GM08714 (cell line): Measurements from ENCODE around the gene TIMM22.

ENCODE experiments used
- H3K4me3 ChIP-seq: fragments of 200-500 bp; sonication (Bioruptor generic); 2 replicates; pipeline ENCODE4 v1.5.1; 2014; ENCODE audit warnings: mild to moderate bottlenecking, low read length, inconsistent platforms
- ZNF274 ChIP-seq: IDR thresholded peaks from 2 replicates; pipeline ENCODE4 v1.6.1; 2012; ENCODE audit warnings: mild to moderate bottlenecking, low read depth, low read length

The TIMM22 gene

DNA sequence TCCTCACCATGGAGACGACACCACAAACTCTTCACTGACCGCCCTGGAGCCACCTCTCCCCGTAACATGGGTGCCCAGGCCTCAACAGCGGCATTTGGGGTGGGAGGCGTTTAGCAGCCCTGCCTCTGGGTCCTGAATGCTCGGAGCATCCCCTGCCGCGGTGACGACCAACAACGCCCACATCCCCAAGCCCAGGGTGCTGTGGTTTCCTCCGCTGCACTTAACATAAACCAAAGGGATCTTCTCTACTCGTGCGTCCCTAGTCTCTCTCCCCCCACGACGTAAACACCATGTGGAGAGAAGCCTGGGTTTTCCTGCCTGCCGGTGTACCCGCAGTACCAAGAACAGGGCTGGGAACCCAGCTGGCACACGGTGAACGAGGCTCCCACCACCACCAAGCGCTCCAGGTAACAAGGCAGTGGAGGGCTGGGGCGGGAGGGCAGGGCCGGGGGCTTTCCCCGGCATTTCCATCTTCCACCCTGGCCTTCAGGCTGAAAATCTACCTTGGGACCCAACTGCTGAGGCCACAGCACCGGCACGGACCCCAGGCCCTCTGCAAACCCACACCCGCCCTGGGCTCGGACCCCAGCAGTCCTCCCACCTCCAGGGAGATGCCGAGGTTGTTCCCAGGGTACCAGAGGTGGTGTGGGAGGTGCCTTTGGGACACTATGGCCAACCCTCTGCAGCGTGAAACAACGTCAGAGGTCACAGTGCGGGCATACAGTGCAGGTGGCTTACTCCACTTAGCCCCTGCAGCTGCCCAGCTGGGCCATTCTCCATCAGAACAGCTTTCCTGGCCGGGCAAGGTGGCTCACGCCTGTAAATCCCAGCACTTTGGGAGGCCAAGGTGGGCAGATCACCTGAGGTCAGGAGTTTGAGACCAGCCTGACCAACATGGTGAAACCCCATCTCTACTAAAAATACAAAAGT is 54.3 kb downstream of the TIMM22 start:
- no peak for TF ChIP-seq ZNF274
- H3K4me3 ChIP-seq: no peak overlapping the region
